ENCODE results near the gene FGF2.

- no peak for TF ChIP-seq CTCF (IDR thresholded peaks at IDR 0.05)
- no peak for TF ChIP-seq POLR2A (IDR thresholded peaks at IDR 0.05)
- no peak for TF ChIP-seq POLR2AphosphoS5 (IDR thresholded peaks at IDR 0.05)
These were observed 11.4 kb downstream of the FGF2 start for GRCh38 chr4:122838034-122838433.
